ENCODE results near the gene RGS7.

The RGS7 gene

DNA sequence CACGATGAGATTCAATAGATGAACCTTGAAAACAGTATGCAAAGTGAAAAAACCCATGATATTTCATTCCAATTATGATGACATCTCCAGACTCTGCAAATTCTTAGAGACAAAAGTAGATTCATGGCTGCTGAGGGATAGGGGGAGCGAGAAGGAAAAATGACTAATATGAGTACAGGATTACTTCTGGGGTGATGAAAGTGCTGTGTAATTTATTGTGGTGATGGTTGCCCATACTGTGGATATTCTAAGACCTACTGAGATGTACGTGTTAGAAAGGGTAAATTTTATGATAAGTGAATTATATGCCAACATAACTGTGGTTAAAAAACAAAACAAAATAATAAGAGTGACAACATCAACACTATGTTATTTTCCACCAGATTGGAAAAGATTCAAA, 18.9 kb upstream of the RGS7 start:
- no peaks in the 10 kb centered on the region for H3K9me3 ChIP-seq (ENCODE audit: control insufficient read depth, low read length)
- no peak overlapping the region for H3K27ac ChIP-seq
- no peaks in the 10 kb centered on the region for H3K79me2 ChIP-seq
- H3K27me3 ChIP-seq (ENCODE audit: control insufficient read depth, insufficient read depth, low read length): no peaks in the 10 kb centered on the region
- H3K4me1 ChIP-seq: no peaks in the 10 kb centered on the region
- H3K36me3 ChIP-seq (ENCODE audit: control insufficient read depth, insufficient read depth, low read length): no peaks in the 10 kb centered on the region
- H3K9ac ChIP-seq: no peak overlapping the region
- H2AFZ ChIP-seq: no peak overlapping the region
- no peak overlapping the region for H3K4me2 ChIP-seq (ENCODE audit: low read length)
- TF ChIP-seq, protein P1, sequence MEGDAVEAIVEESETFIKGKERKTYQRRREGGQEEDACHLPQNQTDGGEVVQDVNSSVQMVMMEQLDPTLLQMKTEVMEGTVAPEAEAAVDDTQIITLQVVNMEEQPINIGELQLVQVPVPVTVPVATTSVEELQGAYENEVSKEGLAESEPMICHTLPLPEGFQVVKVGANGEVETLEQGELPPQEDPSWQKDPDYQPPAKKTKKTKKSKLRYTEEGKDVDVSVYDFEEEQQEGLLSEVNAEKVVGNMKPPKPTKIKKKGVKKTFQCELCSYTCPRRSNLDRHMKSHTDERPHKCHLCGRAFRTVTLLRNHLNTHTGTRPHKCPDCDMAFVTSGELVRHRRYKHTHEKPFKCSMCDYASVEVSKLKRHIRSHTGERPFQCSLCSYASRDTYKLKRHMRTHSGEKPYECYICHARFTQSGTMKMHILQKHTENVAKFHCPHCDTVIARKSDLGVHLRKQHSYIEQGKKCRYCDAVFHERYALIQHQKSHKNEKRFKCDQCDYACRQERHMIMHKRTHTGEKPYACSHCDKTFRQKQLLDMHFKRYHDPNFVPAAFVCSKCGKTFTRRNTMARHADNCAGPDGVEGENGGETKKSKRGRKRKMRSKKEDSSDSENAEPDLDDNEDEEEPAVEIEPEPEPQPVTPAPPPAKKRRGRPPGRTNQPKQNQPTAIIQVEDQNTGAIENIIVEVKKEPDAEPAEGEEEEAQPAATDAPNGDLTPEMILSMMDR (IDR thresholded peaks at IDR 0.05): no peak
- no peak overlapping the region for H3K4me3 ChIP-seq (ENCODE audit: low read depth, low read length)

DNA sequence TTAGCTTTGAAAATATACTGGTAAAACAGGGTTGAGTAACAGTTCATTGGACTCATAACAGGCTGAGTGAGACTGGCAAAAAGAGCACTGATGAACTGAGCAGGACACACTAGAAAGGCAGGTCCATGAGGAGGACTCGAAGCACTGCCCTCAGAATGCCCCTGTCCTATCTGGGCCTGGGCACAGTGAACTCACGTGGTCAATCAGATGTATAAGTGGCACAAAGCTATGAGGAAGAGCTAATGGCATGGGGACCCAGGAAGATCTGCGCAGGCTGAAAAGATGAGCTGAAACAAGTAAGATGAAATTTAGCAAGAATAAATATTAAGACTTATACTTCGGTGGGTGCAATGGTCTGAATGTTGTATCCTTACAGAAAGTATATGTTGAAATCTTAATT, 9.2 kb upstream of the RGS7 start:
- Histone ChIP-seq H3K36me3 (ENCODE audit: control insufficient read depth, insufficient read depth, low read length) (no peaks in the 10 kb centered on the region), H3K9me3 (ENCODE audit: control insufficient read depth, low read length) (no peaks in the 10 kb centered on the region), H2AFZ (no peak overlapping the region), H3K27ac (no peak overlapping the region), H3K27me3 (ENCODE audit: control insufficient read depth, insufficient read depth, low read length) (no peaks in the 10 kb centered on the region), H3K79me2 (no peaks in the 10 kb centered on the region), H3K4me1 (no peaks in the 10 kb centered on the region), H3K4me3 (ENCODE audit: low read depth, low read length) (no peak overlapping the region), H3K4me2 (ENCODE audit: low read length) (no peak overlapping the region), H3K9ac (no peak overlapping the region)
- TF ChIP-seq, protein P1 (IDR thresholded peaks at IDR 0.05): no peak

DNA sequence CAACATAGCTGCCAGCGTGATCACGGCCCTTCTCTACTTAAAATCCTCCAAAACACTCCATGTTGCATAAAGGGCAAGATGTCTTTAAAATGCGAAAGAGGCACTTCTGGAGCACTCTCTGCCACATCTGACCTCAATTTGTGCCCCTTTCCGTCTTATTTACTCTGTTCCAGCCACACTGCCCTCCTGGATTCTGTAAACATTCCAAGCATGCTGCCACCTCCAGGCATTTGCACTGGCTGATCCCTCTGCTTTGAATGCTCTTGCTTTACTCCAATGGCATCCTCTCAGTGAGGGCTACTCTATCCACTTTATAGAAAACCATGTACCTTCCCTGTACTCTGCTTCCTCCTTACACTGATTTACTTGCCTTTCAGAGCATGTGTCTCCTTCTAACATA, 5.3 kb upstream of the RGS7 start:
- Histone ChIP-seq H3K4me1 (no peaks in the 10 kb centered on the region), H3K9ac (no peak overlapping the region), H2AFZ (no peak overlapping the region), H3K79me2 (no peaks in the 10 kb centered on the region), H3K27ac (no peak overlapping the region), H3K4me3 (ENCODE audit: low read depth, low read length) (no peak overlapping the region), H3K36me3 (ENCODE audit: control insufficient read depth, insufficient read depth, low read length) (no peaks in the 10 kb centered on the region), H3K27me3 (ENCODE audit: control insufficient read depth, insufficient read depth, low read length) (no peaks in the 10 kb centered on the region), H3K4me2 (ENCODE audit: low read length) (no peak overlapping the region), H3K9me3 (ENCODE audit: control insufficient read depth, low read length) (no peaks in the 10 kb centered on the region)
- TF ChIP-seq, protein P1 (IDR thresholded peaks at IDR 0.05): no peak

DNA sequence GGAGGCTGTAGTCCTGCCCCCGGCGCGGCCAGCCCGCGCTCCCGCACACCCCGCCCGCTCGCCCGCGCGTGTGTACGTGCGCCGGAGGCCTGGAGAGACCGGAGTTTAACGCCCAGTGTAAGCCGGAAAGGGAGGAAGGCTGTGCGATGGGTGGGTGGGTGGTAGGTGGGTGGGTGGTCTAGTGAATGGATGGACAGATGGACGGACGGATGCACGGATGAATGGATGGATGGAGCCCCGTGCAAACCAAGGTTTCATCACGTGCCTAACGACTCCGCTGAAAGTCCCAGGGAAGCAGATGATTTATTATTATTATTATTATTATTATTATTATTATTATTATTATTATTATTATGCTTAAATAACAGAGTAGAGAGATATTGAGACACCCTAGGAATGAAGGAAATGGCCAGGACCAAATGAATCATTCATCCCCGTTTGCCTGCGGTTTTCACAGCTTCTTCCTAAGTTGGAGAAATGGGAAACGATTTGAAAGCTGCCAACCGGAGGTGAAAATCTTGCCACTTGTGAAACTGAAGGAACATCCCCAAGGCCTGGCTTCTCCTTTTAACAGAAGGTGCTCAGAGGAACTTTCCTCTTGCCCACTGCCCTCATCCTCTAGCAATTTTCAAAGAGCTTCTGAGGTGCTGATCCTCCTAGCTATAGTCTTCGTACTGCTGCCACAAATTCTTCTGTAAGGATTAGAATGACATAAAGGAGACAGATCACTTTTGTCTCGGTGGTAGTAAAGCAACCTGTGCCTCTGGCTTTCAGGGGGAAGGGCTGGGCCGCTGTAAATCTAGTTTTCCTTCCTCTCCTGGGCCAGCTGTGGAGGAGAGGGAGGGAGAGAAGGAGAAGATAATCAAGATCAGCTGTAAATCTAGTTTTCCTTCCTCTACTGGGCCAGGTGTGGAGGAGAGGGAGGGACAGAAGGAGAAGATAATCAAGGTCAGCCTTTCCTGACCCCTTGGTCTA, 648 bp upstream of the RGS7 start:
- TF ChIP-seq, protein P1 (IDR thresholded peaks at IDR 0.05): no peak
- peak overlapping the region; percentile 70 for H2AFZ ChIP-seq
- peak overlapping the region; percentile 50 for H3K4me2 ChIP-seq (ENCODE audit: low read length)
- H3K27ac ChIP-seq: no peak overlapping the region
- H3K79me2 ChIP-seq: no peaks in the 10 kb centered on the region
- no peak overlapping the region for H3K4me3 ChIP-seq (ENCODE audit: low read depth, low read length)
- no peaks in the 10 kb centered on the region for H3K36me3 ChIP-seq (ENCODE audit: control insufficient read depth, insufficient read depth, low read length)
- no peaks in the 10 kb centered on the region for H3K9me3 ChIP-seq (ENCODE audit: control insufficient read depth, low read length)
- no peaks in the 10 kb centered on the region for H3K27me3 ChIP-seq (ENCODE audit: control insufficient read depth, insufficient read depth, low read length)
- H3K4me1 ChIP-seq: no peaks in the 10 kb centered on the region
- H3K9ac ChIP-seq: no peak overlapping the region

DNA sequence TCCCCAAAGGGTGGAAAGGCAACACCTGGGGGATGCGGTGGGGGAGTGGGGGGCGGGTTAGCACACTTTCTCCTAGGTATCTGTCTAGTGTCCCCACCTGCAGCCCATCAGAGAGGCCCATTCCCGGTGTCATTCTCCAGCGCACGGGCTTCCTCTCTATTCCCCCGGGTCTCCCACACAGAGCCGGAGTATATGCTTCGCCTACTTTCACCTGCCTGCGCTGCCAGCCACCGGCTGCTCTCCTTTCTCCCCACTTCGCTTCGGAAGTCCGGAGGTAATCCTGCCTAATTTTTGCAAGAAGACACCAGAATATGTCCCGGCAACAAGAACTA, 852 bp downstream of the RGS7 start:
- no peaks in the 10 kb centered on the region for H3K36me3 ChIP-seq (ENCODE audit: control insufficient read depth, insufficient read depth, low read length)
- H3K27me3 ChIP-seq (ENCODE audit: control insufficient read depth, insufficient read depth, low read length): no peaks in the 10 kb centered on the region
- no peaks in the 10 kb centered on the region for H3K4me1 ChIP-seq
- peak overlapping the region; percentile 45 for H3K4me2 ChIP-seq (ENCODE audit: low read length)
- peak overlapping the region; percentile 76 for H2AFZ ChIP-seq
- H3K79me2 ChIP-seq: no peaks in the 10 kb centered on the region
- H3K9me3 ChIP-seq (ENCODE audit: control insufficient read depth, low read length): no peaks in the 10 kb centered on the region
- H3K9ac ChIP-seq: no peak overlapping the region
- H3K27ac ChIP-seq: peak overlapping the region; percentile 54
- TF ChIP-seq, protein P1 (IDR thresholded peaks at IDR 0.05): no peak
- no peak overlapping the region for H3K4me3 ChIP-seq (ENCODE audit: low read depth, low read length)

Data from parathyroid adenoma (tissue), 2 donors.